HCT116 (cell line): ENCODE results near the gene RHOH. TPM values are rescaled to one million over a fixed set of nuclear protein-coding genes. Genes with fewer than 3 reads are reported as not detected.

Experiments
- ATAC-seq: fragments of 200-7000 bp; cut with Tn5 transposase; 2 replicates; pipeline ENCODE4 v1.9.1; 2020; ENCODE audit warnings: mild to moderate bottlenecking, moderate library complexity
- BruUV-seq: library from RNA; stranded (reverse); fragments of 400-500 nt; replicated peaks from 2 replicates; lab custom pipeline; 2021; lab: Mats Ljungman, UMichigan
- CTCF ChIA-PET: fragments of 300-600 bp; sonication (Branson Sonifier 250); formaldehyde crosslinking; loops from one replicate; lab custom pipeline; 2021; ENCODE audit warnings: antibody characterized with exemption; lab: Charles Lee
- POLR2A ChIA-PET: fragments of 300-600, 350-600 bp; sonication (Branson Sonifier 250); formaldehyde crosslinking; loops from one replicate; lab custom pipeline; 2021; ENCODE audit warnings: antibody characterized with exemption; lab: Charles Lee
- RAD21 ChIA-PET, 2 experiments: fragments of 300-600 bp; sonication (Branson Sonifier 250); formaldehyde crosslinking; loops; one replicate each; lab custom pipeline; 2023; ENCODE audit warnings: low total read pairs in 2 of 2; ENCODE audit not compliant: uncharacterized antibody in 2 of 2, unreplicated experiment in 2 of 2, low non-redundant PET in 1 of 2; lab: Charles Lee
- DNase-seq: peaks from one replicate; pipeline ENCODE4 v3.0.0-alpha.2; 2010; ENCODE audit warnings: low read depth, low spot score
- H2AFZ ChIP-seq: fragments of 200-600 bp; shearing (Covaris generic), sonication (generic); 2 replicates; pipeline ENCODE4 v1.6.1; 2017; ENCODE audit warnings: low read depth, mixed run types, mixed read lengths, antibody characterized with exemption, low read length; ENCODE audit not compliant: poor library complexity, severe bottlenecking
- H3K27ac ChIP-seq: 2 replicates; pipeline ENCODE4 v1.5.1; 2012; ENCODE audit warnings: low read depth, low read length
- H3K27me3 ChIP-seq: fragments of 200-600 bp; sonication (generic); 2 replicates; pipeline ENCODE4 v1.6.1; 2016; ENCODE audit warnings: mixed run types, low read length, mixed read lengths; ENCODE audit not compliant: insufficient read depth
- H3K36me3 ChIP-seq, 2 experiments: fragments of 200-500 bp in 1 of 2; fragments of 200-600 bp in 1 of 2; sonication (Bioruptor generic) in 1 of 2; sonication (generic) in 1 of 2; 2 replicates each; pipeline versions ENCODE4 v1.5.1 to v1.6.1; 2014 to 2016; ENCODE audit warnings: low read length in 2 of 2, inconsistent platforms in 1 of 2, mixed read lengths in 1 of 2, mixed run types in 1 of 2; ENCODE audit not compliant: insufficient read depth in 2 of 2, control insufficient read depth in 1 of 2
- H3K4me1 ChIP-seq, 2 experiments: fragments of 200-600 bp in 1 of 2; sonication (generic) in 1 of 2; 2 replicates each; pipeline versions ENCODE4 v1.5.1 to v1.6.1; 2012 to 2017; ENCODE audit warnings: low read length in 2 of 2, inconsistent platforms in 1 of 2, mild to moderate bottlenecking in 1 of 2, mixed read lengths in 1 of 2, mixed run types in 1 of 2, moderate library complexity in 1 of 2; ENCODE audit not compliant: insufficient read depth in 2 of 2, control insufficient read depth in 1 of 2
- H3K4me2 ChIP-seq: fragments of 200-600 bp; sonication (generic); 2 replicates; pipeline ENCODE4 v1.6.1; 2017; ENCODE audit warnings: mixed run types, low read length, mixed read lengths
- H3K4me3 ChIP-seq, 2 experiments: fragments of 200-600 bp in 1 of 2; sonication (generic) in 1 of 2; replicated peaks in 1 of 2; 2 replicates each; pipeline ENCODE4 v1.5.1; 2011 to 2016; ENCODE audit warnings: low read length in 2 of 2, control low read depth in 1 of 2, low read depth in 1 of 2, mild to moderate bottlenecking in 1 of 2, mixed read lengths in 1 of 2, mixed run types in 1 of 2
- H3K79me2 ChIP-seq: fragments of 200-600 bp; sonication (generic); 2 replicates; pipeline ENCODE4 v1.6.1; 2017; ENCODE audit warnings: mild to moderate bottlenecking, mixed run types, low read length, moderate library complexity, mixed read lengths; ENCODE audit not compliant: insufficient read depth
- H3K9ac ChIP-seq: fragments of 200-600 bp; sonication (generic); 2 replicates; pipeline ENCODE4 v1.6.1; 2016; ENCODE audit warnings: low read length, mixed read lengths
- H3K9me2 ChIP-seq: fragments of 200-600 bp; sonication (generic), shearing (Covaris generic); 2 replicates; pipeline ENCODE4 v1.6.1; 2017; ENCODE audit warnings: mixed run types, mild to moderate bottlenecking, moderate library complexity; ENCODE audit not compliant: insufficient read depth
- H3K9me3 ChIP-seq, 2 experiments: fragments of 200-500 bp in 1 of 2; fragments of 200-600 bp in 1 of 2; sonication (Bioruptor generic) in 1 of 2; sonication (generic) in 1 of 2; 2 replicates each; pipeline ENCODE4 v1.6.1; 2014 to 2017; ENCODE audit warnings: low read length in 2 of 2, mixed read lengths in 2 of 2, inconsistent platforms in 1 of 2, low read depth in 1 of 2, mild to moderate bottlenecking in 1 of 2, mixed run types in 1 of 2, moderate library complexity in 1 of 2; ENCODE audit not compliant: control insufficient read depth in 1 of 2, insufficient read depth in 1 of 2
- H4K20me1 ChIP-seq: fragments of 200-600 bp; sonication (generic), shearing (Covaris generic); 2 replicates; pipeline ENCODE4 v1.6.1; 2017; ENCODE audit warnings: mixed run types, mild to moderate bottlenecking, moderate library complexity; ENCODE audit not compliant: insufficient read depth
- ATF3 ChIP-seq: IDR thresholded peaks from 2 replicates; pipeline ENCODE4 v1.6.1; 2012
- CBX3 ChIP-seq: IDR thresholded peaks from 2 replicates; pipeline ENCODE4 v1.6.1; 2012; ENCODE audit warnings: low read depth
- CEBPB ChIP-seq: IDR thresholded peaks from 2 replicates; pipeline ENCODE4 v1.6.1; 2012; ENCODE audit warnings: low read depth
- EGR1 ChIP-seq: IDR thresholded peaks from 2 replicates; pipeline ENCODE4 v1.6.1; 2012; ENCODE audit warnings: low read depth
- EZH2 ChIP-seq: fragments of 200-600 bp; sonication (generic); IDR thresholded peaks from 2 replicates; pipeline ENCODE4 v1.6.1; 2017; ENCODE audit warnings: antibody characterized with exemption, mixed run types
- EZH2phosphoT487 ChIP-seq: fragments of 200-600 bp; IDR thresholded peaks from 2 replicates; pipeline ENCODE4 v1.6.1; 2018; ENCODE audit warnings: antibody characterized with exemption, borderline replicate concordance
- MAX ChIP-seq: IDR thresholded peaks from 2 replicates; pipeline ENCODE4 v1.6.1; 2012
- POLR2A ChIP-seq: IDR thresholded peaks from 2 replicates; pipeline ENCODE4 v1.7.0; 2011; ENCODE audit warnings: borderline replicate concordance; ENCODE audit not compliant: insufficient read depth, insufficient read length; ENCODE audit errors: extremely low read depth
- POLR2AphosphoS5 ChIP-seq: IDR thresholded peaks from 2 replicates; pipeline ENCODE4 v1.6.1; 2011; ENCODE audit warnings: mild to moderate bottlenecking, low read depth, low read length, moderate library complexity
- RAD21 ChIP-seq: IDR thresholded peaks from 2 replicates; pipeline ENCODE4 v1.6.1; 2012; ENCODE audit warnings: low read depth, mild to moderate bottlenecking
- SIN3A ChIP-seq: IDR thresholded peaks from 2 replicates; pipeline ENCODE4 v1.6.1; 2012; ENCODE audit warnings: low read depth
- SRF ChIP-seq: IDR thresholded peaks from 2 replicates; pipeline ENCODE4 v1.6.1; 2012; ENCODE audit warnings: low read depth
- TCF7L2 ChIP-seq: IDR thresholded peaks from 2 replicates; pipeline ENCODE4 v1.7.0; 2011; ENCODE audit warnings: borderline replicate concordance, inconsistent platforms; ENCODE audit not compliant: insufficient read depth, insufficient read length; ENCODE audit errors: extremely low read depth
- YY1 ChIP-seq: IDR thresholded peaks from 2 replicates; pipeline ENCODE4 v1.6.1; 2011; ENCODE audit warnings: low read length, low read depth, moderate library complexity, mild to moderate bottlenecking; ENCODE audit not compliant: insufficient replicate concordance; ENCODE audit errors: extremely low read depth
- ZBTB33 ChIP-seq: IDR thresholded peaks from 2 replicates; pipeline ENCODE4 v1.6.1; 2011; ENCODE audit warnings: mild to moderate bottlenecking, low read length, moderate library complexity; ENCODE audit not compliant: insufficient replicate concordance; ENCODE audit errors: extremely low read depth
- ZFX ChIP-seq: fragments of 450-650 bp; IDR thresholded peaks from 2 replicates; pipeline ENCODE4 v1.6.1; 2017
- intact Hi-C: fragments of 100-400 bp; cut with micrococcal nuclease; formaldehyde crosslinking; loops from 2 replicates; pipeline ENCODE4 v1.10.0; 2022
- total RNA-seq: library from RNA; stranded (reverse); gene quantifications from one replicate; pipeline ENCODE4 v1.2.1, GENCODE V29; 2021; ENCODE audit not compliant: unreplicated experiment

The RHOH gene
- total RNA-seq, 1 experiment from 2014 or later = 0.74 TPM

GRCh38 chr4:40281099-40281498 lies 84.3 kb downstream of the RHOH start:
- no peak overlapping the region for H2AFZ ChIP-seq
- peaks cover 0 to 7% of the 10 kb centered on the region in 2 experiments; a peak in 1 of 4 replicates for H3K9me3 ChIP-seq
- no peaks in the 10 kb centered on the region for H3K36me3 ChIP-seq
- H3K4me2 ChIP-seq = no peak overlapping the region
- no peaks in the 10 kb centered on the region for H3K9me2 ChIP-seq
- no peaks in the 10 kb centered on the region for H3K79me2 ChIP-seq
- ATAC-seq (no peak), DNase-seq (no peak)
- peaks cover 4 to 21% of the 10 kb centered on the region in 2 experiments for H3K4me1 ChIP-seq
- TF ChIP-seq POLR2A = no peak
- TF ChIP-seq YY1 = no peak
- no peak for TF ChIP-seq ZBTB33
- TF ChIP-seq SIN3A = no peak
- TF ChIP-seq EZH2 = no peak
- no peak for TF ChIP-seq EZH2phosphoT487
- no peak for TF ChIP-seq MAX
- TF ChIP-seq ZFX = no peak
- TF ChIP-seq ATF3 = no peak
- no peak for TF ChIP-seq POLR2AphosphoS5
- no peak for TF ChIP-seq CEBPB
- no peak for TF ChIP-seq CBX3
- TF ChIP-seq EGR1 = no peak
- TF ChIP-seq SRF = no peak
- TF ChIP-seq TCF7L2 = no peak
- no peak for TF ChIP-seq RAD21
- ChIA-PET POLR2A (no interaction called here), CTCF (no interaction called here), RAD21 (no interaction called here)
- no peak overlapping the region for H3K4me3 ChIP-seq
- no peaks in the 10 kb centered on the region for H3K27me3 ChIP-seq
- no peak overlapping the region for H3K9ac ChIP-seq
- no TSS peak for BruUV-seq
- intact Hi-C loops = no loop called here
- H4K20me1 ChIP-seq = no peaks in the 10 kb centered on the region
- no peak overlapping the region for H3K27ac ChIP-seq
